Ascending aorta (tissue), 2 donors: ENCODE data around the gene CARD10. TPM values are rescaled to one million over a fixed set of nuclear protein-coding genes. Genes with fewer than 3 reads are reported as not detected.

Experiments
- DNase-seq, 2 donors: peaks; one replicate each; pipeline ENCODE4 v3.0.0-alpha.2; 2019; ENCODE audit warnings: low spot score in 2 of 2
- H3K27ac ChIP-seq, 2 donors: fragments of 200-600 bp; sonication (generic); one replicate each; pipeline ENCODE4 v1.5.1; 2016 to 2017; ENCODE audit warnings: mild to moderate bottlenecking in 1 of 2
- H3K27me3 ChIP-seq: fragments of 200-600 bp; sonication (generic); one replicate; pipeline ENCODE4 v1.5.1; 2017
- H3K36me3 ChIP-seq, 2 donors: fragments of 200-600 bp; sonication (generic); one replicate each; pipeline ENCODE4 v1.5.1; 2016
- H3K4me1 ChIP-seq, 2 donors: fragments of 200-600 bp; sonication (generic); one replicate each; pipeline ENCODE4 v1.5.1; 2016 to 2017; ENCODE audit warnings: mild to moderate bottlenecking in 1 of 2
- H3K4me3 ChIP-seq, 2 donors: fragments of 200-600 bp; sonication (generic); one replicate each; pipeline ENCODE4 v1.5.1; 2016 to 2017; ENCODE audit warnings: mild to moderate bottlenecking in 1 of 2
- H3K9me3 ChIP-seq, 2 donors: fragments of 200-600 bp; sonication (generic); one replicate each; pipeline ENCODE4 v1.5.1; 2016
- intact Hi-C: fragments of 100-400 bp; cut with DNase I; formaldehyde crosslinking; loops from one replicate; pipeline ENCODE4 v1.15.1; 2023
- total RNA-seq: library from RNA; depleted of rRNA; stranded (reverse); fragments of >200 nt; gene quantifications from one replicate; pipeline ENCODE4 v1.1.0, GENCODE V29; 2016
- TF ChIP-seq, protein P1 (sequence below), 3 experiments: fragments of 200-600 bp in 2 of 3; fragments of 450-650 bp in 1 of 3; sonication (generic) in 2 of 3; IDR thresholded peaks; one replicate each; pipeline ENCODE4 v1.5.1; 2016 to 2019; ENCODE audit warnings: antibody characterized with exemption in 3 of 3, mild to moderate bottlenecking in 1 of 3, moderate library complexity in 1 of 3

The CARD10 gene
- total RNA-seq, 1 donor from 2014 or later, result 21.0 TPM

DNA sequence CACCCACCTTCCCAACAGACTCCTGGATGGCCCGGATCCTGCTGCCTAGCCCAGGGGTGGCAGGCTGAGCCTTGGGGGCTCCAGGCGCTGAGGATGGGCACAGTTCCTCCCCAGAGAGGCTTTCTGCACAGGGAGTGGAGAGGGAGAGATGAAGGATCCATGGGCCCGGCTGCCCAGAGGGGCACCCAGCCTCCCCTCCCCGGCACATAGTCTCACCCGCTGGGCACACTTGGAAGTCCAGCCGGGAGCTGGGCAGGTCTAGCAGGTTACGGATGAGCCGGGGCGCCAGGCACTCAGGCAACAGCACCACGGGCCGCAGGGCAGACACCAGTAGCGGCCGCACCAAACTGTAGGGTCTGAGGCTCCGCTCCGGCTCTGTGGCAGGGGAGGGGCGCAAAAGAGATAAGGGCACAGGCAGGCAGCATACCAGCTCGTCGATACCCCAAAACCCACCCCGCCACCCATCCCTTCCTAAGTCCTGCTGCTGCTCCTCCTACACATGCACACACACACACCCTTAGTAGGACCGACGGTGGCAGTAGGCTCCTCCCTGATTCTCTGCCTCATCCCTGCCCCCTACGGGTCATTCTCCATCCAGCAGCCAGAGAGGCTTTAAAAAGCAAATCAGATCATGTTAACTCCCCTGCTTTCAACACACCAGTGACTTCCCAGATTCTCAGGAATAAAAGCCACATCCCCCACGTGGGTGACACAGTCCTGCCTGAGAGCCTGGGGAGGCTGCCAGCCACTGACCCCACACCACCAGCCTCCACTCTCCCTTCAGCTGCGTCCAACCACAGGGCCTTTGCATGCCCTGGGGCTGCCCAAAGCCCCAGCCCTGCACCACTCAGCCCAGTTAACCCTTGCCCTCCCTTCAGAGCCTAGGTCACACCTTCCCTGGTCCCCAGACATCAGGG, 26.5 kb downstream of the CARD10 start:
- TF ChIP-seq, protein P1, sequence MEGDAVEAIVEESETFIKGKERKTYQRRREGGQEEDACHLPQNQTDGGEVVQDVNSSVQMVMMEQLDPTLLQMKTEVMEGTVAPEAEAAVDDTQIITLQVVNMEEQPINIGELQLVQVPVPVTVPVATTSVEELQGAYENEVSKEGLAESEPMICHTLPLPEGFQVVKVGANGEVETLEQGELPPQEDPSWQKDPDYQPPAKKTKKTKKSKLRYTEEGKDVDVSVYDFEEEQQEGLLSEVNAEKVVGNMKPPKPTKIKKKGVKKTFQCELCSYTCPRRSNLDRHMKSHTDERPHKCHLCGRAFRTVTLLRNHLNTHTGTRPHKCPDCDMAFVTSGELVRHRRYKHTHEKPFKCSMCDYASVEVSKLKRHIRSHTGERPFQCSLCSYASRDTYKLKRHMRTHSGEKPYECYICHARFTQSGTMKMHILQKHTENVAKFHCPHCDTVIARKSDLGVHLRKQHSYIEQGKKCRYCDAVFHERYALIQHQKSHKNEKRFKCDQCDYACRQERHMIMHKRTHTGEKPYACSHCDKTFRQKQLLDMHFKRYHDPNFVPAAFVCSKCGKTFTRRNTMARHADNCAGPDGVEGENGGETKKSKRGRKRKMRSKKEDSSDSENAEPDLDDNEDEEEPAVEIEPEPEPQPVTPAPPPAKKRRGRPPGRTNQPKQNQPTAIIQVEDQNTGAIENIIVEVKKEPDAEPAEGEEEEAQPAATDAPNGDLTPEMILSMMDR (IDR thresholded peaks at IDR 0.05), result peak in 1 of 3 experiments; percentile 10
- no peak overlapping the region for H3K27ac ChIP-seq
- H3K4me3 ChIP-seq, result no peak overlapping the region
- H3K9me3 ChIP-seq, result no peaks in the 10 kb centered on the region
- no peaks in the 10 kb centered on the region for H3K27me3 ChIP-seq
- no peak for DNase-seq
- no peaks in the 10 kb centered on the region for H3K36me3 ChIP-seq
- intact Hi-C loops, result no loop called here
- H3K4me1 ChIP-seq, result no peaks in the 10 kb centered on the region

DNA sequence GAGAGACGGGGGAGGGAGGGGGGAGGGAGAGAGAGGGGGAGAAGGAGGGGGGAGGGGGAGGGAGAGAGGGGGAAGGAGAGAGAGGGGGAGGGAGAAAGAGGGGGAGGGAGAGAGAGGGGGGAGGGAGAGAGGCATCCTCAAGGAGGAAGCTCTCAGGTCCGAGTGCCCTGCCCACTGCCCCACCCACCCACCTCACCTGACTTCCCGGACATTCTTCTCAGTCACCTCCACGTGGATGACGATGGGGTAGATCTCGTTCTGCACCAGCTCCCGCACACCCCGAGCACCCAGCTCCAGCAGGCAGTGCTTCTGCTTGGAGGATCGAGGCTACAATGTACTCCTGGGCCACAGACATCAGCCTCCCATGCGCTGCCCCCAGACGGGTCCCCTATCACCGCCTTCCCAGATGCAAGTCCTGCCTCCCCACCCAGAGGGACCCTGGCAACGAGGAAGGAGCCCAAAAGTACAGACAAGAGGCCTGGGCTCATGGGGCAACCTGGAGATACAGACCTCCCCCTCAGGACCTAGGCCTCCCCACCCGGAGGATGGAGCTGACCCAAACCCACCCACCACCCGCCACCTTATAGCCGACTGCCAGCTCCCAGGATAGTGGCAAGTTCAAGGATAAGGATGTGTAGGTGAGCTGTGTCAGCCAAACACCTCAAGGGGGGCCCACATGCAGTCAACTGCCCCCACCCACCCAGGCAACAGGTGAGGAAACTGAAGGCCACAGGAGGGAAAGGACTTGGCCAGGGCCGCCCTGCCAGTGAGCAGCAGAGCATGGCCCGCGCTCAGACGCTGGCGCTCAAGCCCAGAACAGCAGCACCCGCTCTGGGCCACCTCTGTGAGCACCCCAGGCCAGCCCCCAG, 27.4 kb downstream of the CARD10 start:
- Histone ChIP-seq H3K27ac (no peak overlapping the region), H3K4me3 (no peak overlapping the region), H3K9me3 (no peaks in the 10 kb centered on the region), H3K4me1 (no peaks in the 10 kb centered on the region), H3K36me3 (no peaks in the 10 kb centered on the region), H3K27me3 (no peaks in the 10 kb centered on the region)
- intact Hi-C loops, result no loop called here
- DNase-seq, result no peak
- TF ChIP-seq, protein P1 (IDR thresholded peaks at IDR 0.05), result no peak

DNA sequence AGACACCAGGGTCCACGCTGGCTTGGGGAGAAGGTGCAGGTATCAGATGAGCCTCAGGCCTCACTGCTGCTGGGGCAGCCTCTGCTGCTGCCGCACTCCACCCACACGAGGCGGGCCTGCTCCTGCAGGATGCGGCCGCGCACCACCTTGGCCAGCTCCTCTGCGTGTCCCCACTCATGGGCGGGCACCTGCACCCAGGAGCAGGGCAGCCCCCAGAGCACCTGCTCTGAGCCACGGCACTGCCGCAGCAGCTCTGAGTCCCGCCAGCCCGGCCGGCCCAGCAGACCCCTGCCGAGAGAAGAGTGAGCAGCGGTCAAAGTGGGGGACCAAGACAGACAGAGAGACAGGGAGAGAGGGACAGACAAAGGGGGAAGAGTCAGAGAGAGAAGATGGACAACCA, 28.1 kb downstream of the CARD10 start:
- no peaks in the 10 kb centered on the region for H3K9me3 ChIP-seq
- H3K36me3 ChIP-seq, result no peaks in the 10 kb centered on the region
- H3K27ac ChIP-seq, result no peak overlapping the region
- no peak overlapping the region for H3K4me3 ChIP-seq
- H3K27me3 ChIP-seq, result no peaks in the 10 kb centered on the region
- intact Hi-C loops, result no loop called here
- TF ChIP-seq, protein P1 (IDR thresholded peaks at IDR 0.05), result no peak
- no peak for DNase-seq
- peaks cover 2 to 4% of the 10 kb centered on the region in 2 donors for H3K4me1 ChIP-seq

DNA sequence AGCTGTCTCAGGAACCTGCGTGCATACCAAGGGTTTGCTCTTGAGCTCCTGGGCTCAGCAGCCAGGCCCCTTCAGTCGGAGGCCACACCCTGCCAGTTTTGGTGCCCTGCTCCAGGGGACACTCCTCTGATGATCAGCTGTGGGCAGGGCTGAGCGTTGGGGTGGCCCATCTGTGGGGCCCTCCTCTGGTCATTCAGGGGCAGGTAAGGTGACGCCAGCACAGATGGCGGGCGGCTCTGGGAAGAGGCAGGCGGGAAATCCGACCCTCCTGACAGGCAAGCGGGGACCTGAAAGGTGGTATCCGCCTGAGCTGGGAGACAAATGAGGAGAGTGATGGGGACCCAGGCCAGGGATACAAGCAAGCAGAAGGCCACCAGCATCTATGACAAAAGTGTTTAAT, 29.2 kb downstream of the CARD10 start:
- intact Hi-C loops, result no loop called here
- Histone ChIP-seq H3K9me3 (no peaks in the 10 kb centered on the region), H3K27ac (no peak overlapping the region), H3K36me3 (no peaks in the 10 kb centered on the region), H3K27me3 (no peaks in the 10 kb centered on the region), H3K4me3 (no peak overlapping the region), H3K4me1 (peaks cover 4 to 7% of the 10 kb centered on the region in 2 donors)
- no peak for DNase-seq
- TF ChIP-seq, protein P1 (IDR thresholded peaks at IDR 0.05), result no peak

DNA sequence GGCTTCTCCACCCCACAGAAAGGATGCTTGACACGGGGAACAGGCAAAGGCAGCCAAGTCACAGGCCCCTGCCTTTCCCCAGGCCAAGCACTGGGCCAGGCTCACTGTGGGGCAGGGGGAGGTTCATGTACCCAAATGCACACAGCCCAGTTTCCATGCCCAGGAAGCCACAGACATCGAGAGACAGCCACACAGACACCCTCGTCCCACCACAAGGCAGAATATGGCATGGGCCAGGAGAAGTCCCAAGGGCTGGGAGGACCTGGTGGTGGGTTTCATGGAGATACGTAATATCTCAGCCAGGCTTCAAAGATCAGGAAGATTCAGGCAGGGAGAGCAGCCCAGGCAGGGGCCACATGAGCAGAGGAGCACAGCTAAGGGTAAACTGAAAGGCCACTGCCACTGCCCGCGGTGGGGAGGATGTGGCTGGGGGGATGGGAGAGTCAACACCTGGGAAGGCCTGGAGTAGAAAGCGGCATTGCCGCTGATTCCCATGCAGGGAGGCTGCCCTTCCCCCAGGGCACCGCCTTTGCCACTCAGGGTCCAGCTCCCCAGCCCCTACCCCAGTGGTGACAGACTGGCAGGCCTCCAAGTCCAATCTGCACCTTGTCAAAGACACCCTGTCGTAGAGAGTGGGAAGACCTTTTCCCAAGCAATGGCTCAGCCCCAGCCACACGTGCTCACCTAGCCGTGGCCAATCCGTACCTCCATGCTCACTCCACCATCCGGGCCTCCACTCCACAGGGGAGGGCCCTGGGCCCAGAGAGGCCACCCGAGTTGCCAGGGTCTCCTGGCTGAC, 30.7 kb downstream of the CARD10 start:
- Histone ChIP-seq H3K27ac (no peak overlapping the region), H3K4me1 (peaks cover 10 to 13% of the 10 kb centered on the region in 2 donors), H3K9me3 (no peaks in the 10 kb centered on the region), H3K36me3 (no peaks in the 10 kb centered on the region), H3K27me3 (no peaks in the 10 kb centered on the region), H3K4me3 (no peak overlapping the region)
- intact Hi-C loops, result no loop called here
- DNase-seq, result no peak
- TF ChIP-seq, protein P1 (IDR thresholded peaks at IDR 0.05), result no peak
